Superior temporal gyrus (tissue), 1 donor: ENCODE measurements around the gene GALNT2.
A peak's percentile ranks its signal among the peaks of the same experiment; 100 is the strongest.

Source experiments
- DNase-seq: peaks from one replicate; pipeline ENCODE4 v3.0.0-alpha.2; 2016; ENCODE audit errors: extremely low spot score

Gene GALNT2

DNA sequence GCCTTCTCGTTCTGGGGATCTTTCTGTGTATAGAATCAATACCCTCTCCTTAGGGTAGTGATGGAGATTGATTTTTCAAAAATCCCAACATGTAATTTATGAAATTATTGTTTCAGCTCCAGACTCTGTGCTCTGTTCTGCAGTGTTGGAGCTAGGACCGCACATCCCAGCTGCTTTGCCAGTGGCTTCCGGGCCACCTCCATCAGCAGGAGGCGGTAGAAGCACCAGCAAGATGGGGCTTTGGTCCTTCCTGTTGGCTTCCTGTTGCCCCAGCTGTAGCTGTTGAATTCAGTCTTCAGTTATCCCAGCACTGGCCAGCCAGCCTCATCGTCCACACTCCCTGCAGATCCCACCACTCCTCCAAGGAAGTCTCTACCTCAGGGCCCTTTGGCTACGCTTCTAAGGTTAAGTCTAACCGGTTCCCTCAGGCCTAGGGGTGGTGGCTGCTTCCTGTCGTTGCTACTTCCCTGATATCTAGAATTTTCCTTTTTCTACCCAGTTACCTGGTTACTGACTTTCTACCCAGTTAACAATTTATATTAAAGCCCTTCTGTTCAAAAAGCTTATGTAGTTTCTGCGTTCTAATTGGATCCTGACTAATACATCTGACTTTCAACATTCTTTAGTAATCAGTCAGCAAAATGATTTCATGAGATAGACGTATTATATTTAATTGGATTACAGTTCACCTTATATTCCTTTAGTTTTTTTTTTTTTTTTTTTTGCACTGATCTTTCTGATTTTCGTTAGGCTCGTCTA, 24.6 kb downstream of the GALNT2 start:
- DNase-seq, result no peak

DNA sequence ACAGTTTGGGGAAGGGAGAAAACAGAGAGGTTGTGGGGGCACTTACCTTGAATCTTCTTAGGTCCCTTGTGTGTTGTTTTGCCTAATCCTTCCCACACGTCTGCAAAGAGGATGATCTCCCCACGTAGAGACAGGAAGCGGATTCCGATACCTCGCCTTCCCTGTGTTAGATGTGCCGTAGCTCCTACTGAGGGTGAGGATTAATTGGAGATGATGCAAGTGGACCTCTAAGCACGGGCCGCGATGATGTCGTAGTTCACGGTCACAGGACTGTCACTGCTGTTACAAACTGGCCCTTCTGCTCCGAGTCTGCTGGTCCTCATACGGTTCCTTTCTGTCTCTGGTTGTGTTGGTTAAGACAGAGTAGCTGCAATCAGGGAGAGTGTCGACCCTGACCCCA, 27.7 kb downstream of the GALNT2 start:
- no peak for DNase-seq

DNA sequence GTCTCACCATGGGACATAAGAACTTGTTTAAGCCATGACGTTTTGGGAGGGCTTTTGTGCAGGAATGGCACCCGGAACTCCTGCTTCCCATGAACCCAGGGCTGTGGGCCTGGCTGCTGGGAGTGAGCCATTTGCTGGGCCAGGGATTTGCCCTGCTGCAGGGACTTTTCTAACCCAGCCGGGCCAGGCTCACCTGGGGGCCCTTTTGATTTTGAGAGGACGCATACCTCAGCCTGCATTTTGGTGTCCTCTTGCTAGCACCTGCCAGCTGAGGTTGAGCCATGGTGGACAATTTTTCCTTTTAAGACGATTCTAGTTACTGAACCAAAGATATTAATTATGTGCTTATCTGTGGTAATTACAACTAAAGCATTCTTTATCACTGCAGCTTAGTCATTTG, 28.9 kb downstream of the GALNT2 start:
- no peak for DNase-seq

DNA sequence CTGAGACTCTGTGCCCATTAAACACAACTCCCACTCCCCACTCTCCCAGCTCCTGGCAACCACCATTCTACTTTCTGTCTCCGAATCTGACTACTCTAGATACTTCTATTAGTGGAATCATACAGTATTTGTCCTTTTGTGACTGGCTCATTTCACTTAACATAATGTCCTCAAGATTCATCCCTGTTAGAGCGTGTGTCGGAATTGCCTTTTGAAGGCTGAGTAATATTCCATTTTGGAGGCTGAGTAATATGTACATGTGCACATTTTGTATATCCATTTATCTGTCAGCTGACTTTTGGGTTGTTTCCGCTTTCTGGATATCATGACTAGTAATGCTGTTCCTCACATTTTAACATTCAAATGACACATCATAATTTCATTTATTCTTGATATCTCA, 30.3 kb downstream of the GALNT2 start:
- no peak for DNase-seq

DNA sequence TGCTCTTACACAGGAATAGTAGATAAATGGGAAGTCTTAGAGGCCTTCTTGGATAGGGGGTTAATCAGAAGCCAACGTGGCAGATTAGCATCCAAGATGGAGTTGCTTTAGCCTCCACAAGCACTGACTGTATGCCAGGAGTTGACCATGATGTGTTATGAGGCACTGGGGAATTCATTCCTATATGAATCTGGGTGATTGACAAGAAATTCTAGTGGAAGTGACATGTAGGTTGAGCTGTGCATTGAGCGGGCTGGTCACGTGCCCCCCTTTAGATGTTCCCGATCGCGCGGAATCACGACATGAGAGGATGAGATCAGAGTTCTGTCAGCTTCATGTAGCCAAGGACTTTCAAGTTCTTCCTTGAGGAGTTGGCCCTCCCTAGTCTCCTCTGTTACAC, 31.7 kb downstream of the GALNT2 start:
- no peak for DNase-seq

DNA sequence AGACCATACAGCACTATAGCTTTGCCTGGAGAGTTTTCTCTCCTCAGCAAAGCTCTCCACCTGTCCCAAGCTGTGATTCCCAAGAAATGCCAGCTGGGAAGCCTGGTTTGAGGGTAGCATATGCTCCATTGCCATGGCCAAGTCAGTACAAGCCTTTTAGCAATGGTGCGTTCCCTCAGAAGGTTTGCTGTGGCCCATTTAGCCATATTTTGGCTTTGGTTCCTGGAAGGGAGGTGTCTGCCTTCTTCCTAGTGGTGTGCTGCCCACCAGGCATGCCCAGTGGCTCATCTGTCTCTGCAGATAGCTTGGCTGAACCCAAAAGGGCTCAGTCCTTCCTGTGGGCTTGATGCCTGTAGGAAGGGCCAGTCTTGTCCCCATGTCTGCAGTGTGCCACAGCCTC, 32.4 kb downstream of the GALNT2 start:
- DNase-seq, result no peak

DNA sequence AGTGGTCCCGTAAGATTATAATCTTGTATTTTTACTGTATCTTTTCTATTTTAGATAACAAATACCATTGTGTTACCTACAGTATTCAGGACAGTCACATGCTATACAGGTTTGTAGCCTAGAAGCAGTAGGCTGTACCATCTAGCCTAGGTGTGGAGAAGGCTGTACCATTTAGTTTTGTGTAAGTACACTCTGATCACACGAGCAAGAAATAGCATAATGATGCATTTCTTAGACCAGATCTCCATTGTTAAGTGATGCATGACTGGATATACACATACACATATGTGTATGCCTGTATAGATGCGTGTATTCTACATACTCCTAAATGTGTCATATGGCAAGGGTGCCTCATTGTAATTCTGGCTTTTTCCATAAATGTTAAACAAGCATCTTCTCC, 33.9 kb downstream of the GALNT2 start:
- DNase-seq, result no peak

DNA sequence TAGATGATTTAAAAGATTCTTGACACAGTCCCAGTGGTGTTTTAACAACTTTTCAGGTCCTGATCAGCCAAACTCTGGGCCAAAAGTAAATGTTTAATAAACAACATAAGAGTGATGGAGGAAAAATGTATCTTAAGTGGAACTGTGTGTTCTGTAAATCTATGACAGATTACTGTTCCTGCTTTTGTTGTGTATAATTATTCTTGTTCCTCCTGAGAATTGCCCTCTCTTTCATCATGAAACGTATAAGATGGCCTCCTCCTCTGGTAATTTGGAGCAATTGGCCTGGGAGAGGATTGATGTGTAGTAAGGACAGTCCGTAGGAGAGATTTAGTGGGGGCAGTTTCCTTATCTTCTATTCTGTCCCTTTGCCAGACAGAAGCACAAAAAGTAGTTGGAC, 34.5 kb downstream of the GALNT2 start:
- no peak for DNase-seq

DNA sequence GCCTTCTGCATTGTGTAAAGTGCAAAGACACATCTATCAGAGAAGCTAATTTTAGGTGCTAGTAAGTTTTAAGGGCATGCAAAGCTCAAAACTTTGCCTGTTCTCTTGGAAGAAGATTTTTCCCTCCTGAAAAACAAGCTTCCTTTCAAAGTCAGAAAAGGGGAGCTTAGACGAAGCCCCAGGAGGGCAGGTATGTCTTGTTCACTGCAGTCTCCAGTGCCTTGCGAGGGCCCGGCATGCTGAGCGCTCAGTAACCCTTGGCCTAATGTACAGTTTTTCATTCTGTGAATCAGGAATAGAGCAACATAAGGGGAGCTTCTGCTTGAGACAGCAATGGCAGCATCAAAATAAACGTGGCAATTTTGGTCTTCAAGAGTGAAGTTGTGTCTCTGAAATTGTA, 35.0 kb downstream of the GALNT2 start:
- no peak for DNase-seq

DNA sequence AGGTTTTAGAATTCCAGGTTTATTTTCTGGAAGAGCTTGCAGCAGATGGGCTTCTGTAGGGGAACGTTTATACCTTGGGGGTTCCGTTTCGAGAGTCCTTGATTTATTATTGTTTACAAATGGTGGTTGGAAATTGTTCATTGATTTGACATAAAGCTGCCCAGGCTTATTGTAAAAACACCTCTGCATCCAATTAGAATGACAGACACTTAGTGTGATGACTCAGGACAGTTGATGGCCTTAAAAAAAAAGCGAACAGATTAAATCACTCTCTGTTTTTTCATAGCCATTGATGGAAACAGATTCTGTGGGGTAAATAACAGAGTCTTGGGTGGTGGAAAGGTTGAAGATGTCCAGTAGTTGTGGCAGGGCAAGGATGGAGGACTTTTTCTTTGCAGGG, 35.4 kb downstream of the GALNT2 start:
- DNase-seq, result no peak

DNA sequence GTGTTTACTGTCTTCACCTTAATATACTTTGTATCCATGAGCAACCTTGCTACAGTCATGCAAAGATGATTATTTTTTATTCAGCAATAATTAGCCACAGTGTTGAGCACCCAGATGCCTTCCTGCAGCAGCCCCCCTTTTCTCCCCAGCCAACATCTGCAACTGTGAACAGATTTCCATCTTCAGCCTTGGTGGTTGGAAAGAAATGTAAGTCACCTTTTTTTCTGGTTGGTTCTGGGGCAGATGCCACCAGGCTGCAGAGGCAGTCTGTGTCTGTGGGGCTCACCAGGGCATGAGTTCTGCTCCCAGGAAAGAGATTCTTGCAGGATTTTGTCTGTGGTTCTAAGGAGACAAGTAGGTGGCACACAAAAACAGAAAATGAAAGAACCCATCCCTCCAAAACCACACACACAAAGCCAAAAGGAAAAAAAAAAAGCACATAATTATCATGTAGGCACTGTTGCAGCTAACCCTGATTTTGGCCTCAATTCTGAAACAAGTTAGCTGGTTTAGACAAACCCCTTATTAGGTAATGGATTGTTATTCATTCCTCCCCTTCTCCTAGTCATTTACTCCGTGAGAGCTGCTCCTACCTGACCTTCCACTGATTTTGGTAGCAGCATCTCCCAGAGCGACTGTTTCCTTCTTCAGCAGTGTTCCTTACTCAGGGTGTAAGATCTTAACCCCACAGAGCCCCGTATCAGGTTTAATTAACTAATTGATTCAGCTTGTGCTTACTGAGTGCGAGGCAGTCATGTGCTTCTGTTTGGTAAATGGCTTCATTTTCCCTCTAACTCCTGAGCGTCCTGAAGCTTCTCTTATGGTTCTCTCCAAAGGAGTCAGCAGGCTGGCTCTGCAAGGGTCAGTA, 36.5 kb downstream of the GALNT2 start:
- no peak for DNase-seq

DNA sequence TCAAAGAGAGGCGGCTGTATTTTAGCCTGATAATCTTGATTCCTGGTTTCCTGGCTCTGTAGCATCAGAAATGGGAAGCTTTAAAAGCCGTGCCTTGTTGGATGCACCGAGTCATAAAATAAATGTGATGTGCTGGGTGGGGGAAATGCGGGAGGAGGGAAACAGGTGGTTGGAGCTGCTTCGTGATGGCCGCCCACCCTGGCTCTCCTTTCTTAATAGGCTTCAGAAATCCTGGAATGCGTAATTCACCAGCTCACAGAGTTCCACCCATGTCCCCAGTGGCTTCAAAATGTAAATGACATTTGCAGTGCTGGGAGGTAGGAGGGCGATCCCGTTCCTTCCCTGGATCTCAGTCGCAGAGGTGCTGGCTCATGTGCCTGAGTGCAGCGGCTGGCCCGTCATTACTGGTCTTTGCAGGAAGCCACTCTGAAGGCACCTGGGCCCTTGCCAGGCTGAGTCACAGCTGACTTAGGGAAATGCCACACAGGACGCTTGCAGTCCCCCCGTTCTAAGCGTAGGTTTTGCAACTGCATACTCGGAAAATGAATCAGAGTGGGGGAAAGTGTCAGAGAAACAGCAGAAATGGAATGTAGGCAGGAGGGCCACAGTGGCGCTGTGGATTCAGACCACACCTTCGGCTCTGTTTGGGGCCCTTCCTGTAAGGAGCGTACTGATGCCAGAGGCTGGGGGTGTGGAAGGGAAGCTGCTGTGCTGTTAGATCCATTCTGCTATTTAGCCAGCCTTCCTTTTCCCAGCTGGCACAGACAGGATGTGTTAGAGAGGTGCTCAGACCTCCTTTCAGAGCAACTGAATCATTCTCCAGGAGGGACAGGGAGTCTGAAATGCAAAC, 37.6 kb downstream of the GALNT2 start:
- DNase-seq, result peak; percentile 77

DNA sequence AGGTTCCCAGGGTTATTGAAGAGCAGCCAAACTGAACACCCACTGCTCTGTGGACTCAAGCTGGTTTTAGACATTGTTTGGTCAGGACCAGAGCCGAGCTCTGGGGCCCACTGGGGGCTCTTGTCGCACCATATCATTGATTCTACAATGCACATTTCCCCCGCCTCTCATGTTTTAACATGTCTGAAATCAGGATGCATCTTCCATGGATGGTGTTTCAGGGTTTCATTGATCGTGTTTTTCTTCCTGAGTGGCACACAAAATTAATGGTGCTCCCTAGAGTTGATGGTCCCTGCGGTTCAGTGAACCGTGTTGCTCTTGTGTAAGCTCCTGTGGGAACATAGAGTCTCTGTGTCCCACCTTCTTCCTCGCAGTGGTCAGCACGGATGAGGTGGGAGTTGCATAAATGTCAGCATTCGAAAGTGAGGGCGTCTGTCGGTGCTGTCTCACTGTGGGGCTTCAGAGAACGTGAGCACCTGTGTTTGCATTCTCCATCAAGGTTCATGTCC, 38.3 kb downstream of the GALNT2 start:
- DNase-seq, result no peak

DNA sequence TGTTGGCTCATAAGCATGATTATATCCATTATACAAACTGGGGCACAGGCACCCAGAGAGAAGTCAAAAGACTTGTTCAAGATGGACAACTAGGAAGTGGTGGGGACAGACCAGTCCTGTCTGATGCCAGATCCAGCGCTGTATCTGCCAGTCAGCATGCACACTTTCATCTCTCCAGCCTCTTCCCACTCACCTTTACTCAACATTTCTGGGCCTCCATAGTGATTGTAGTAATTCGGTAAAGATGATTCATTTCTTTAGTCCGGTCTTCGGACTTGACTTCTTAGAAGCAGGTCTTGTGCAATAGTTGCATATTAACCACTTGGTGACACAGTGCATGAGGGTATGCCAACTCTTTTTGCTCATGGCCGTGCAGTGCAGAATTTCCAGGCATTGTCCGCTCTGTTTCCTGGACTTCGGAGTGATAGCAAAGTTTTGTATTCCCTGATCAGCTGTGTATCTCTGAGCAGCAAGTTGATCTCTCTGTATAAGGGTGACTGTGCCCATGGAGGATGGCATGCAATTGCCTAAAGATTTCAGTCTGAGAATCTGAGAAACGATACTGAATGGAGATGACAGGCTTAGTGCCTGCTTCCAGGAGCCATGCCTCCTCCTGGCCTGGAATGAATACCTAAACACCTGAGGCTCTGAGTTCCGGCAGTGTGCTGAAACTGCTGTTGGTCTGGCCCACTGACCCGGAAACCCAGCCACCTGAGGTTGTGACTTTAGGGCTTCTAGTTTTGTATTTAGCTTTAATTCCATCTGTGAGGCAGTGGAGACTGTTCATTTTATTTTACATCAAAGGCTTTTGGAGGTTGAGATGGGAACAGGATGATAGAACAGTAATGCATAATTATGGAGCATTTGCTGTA, 39.0 kb downstream of the GALNT2 start:
- no peak for DNase-seq

DNA sequence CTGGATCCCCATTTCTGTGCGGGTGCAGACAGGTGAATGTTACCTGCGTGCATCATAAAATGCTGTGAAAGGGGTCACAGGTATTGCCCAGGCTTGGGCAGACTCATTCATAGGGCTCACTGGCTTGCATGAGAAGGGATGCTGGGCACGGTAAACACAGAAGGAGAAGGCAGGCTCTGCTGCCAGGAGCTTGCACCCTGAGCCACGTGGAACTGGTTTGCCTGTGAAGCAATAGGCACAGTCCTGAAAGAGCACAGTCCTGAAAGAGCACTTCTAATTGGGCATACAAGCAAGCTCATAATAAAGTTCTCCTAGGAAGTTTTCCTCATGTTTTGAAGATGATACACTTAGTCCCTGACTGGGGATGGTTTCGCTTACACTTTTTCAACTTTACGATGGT, 40.9 kb downstream of the GALNT2 start:
- DNase-seq, result no peak

DNA sequence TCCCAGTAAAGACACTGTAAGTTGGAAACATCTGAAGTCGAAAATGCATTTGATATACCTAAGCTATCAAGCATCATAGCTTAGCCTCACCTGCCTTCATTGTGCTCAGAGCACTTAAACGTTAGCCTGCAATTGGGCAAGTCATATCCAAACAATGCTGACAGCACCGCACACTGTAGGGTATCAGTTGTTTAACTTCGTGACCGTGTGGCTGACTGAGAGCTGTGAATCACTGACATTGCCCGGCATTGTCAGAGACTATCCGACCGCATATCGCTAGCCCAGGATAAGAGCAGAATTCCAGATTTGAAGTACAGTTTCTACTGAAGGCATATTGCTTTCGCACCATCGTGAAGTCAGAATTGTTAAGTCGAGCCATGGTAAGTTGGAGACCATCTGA, 41.5 kb downstream of the GALNT2 start:
- DNase-seq, result no peak

DNA sequence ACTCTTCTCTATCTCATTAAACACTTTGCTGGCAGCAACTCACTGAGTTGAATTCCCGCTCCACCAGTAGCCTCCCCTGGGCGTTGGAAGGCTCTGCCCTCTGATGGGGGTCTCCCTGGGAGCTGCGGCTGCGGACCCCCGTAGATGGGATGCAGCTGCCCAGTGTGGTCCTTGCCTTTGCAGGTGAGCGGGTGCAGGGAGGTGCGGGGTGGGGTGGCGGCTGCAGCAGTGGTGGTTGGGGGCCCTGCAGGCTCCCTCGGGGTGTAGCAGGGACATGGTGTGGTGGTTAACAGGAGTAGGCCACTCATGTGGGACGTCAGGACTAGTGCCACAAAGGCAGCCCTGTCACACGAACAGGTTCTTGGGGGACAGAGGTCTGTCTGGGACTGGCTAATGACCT, 42.0 kb downstream of the GALNT2 start:
- DNase-seq, result no peak

DNA sequence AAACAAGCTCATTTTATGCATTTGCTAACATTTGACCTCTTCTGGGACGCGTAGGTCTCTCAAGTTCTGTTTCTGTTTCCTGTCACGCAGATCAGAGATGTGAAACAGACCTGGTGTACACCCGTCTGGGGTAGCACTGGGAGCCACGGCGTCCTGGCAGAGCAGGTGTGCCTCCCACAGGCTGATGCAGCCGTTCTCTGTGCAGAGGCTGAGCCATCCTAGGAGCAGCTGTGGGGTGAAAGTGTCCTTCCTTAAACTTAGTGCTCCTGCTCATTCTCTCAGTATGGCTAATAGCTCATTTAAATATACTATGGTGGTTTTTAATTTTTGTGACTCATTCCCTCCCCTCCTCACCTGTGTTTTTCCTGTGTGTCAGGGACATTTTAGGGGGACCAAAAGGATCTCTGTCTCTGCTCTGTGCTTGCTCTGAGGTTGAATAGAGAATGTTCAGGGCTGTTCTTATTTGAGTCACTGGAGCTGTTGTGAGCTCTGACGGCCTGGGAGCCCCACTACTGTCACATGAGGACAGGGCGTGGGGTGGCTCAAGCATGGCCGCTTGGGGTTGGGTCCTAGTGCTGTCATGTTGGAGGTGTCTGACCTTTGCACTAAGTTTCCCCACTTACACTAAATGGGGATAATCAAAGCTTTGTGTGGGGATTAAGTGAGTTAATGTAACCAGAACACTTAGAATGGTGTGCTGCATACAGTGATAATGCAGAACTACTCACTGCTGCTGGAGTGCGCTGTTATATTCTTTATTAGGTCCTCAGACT, 43.0 kb downstream of the GALNT2 start:
- DNase-seq, result no peak

DNA sequence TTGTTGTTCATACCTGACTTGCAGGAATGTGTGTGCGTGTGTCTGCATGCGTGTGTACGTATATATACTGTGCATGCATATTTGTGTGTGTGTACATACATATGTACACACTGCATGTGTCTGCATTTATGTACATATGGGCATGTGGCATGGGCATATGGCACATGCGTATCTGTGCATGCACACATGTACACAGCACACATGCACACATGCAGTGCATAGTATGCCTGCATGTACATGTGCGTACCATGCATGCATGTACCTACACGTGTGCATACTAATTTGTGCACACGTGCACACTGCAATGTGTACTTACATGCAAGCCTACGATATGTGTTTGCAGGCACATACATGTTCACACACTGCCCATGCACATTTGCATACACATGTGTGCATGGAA, 43.9 kb downstream of the GALNT2 start:
- no peak for DNase-seq

DNA sequence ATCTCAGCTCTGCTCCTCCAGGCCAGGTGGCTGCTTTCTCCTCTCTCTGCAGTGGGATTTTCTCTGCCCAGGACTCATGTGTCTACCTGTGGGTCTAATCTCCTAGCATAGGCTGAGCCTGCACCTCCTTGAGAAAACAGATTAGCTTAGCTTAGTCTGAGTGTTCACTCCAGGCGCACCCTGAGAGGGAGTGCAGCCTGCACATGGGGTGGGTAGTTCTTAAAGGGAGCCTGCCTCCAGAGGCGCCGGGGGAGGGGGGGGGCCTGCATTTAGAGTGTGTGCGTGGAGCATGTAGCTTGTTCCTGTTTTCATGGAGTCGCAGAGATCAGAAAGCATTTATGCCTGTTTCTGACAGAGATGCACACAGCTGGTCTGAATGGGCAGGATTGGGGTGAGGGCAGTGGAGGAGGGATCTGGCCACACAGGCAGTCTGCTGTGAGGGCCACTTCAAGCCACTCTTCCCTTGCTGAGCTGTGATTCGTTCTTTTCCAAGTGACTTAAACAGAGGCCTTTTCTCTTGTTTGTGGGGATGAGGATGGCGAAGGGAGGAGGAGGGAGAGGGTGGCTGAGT, 45.2 kb downstream of the GALNT2 start:
- peak; percentile 82 for DNase-seq
